Measurements from ENCODE around the gene CHD9NB. TPM values are rescaled to one million over a fixed set of nuclear protein-coding genes. Genes with fewer than 3 reads are reported as not detected.

CHD9NB gene
- total RNA-seq (2014; rRNA removed; shearing (Covaris generic)) (0.22 and 0.25 TPM in 2 replicates), polyA plus RNA-seq (2016; fragmentation: Nextera tagmentation; extraction: Ambion mirVana) (0.15 and 0.20 TPM in 2 replicates)

GRCh38 chr16:53052519-53053501, at the start of gene CHD9NB:
TSS of gene CHD9NB (minus strand) at chr16:53052897. CDS start at chr16:53044158, 8,739 bp downstream.
- Histone ChIP-seq H3K4me1 (ENCODE audit: insufficient read depth) (peaks cover 19% of the 10 kb centered on the region; the same call in 1 of the 2 replicates), H3K79me2 (ENCODE audit: insufficient read depth) (peaks cover 28% of the 10 kb centered on the region), H3F3A (ENCODE audit: insufficient read depth) (peaks cover 28% of the 10 kb centered on the region), H4K20me1 (ENCODE audit: insufficient read depth) (no peaks in the 10 kb centered on the region), H3K9me3 (ENCODE audit: low read depth) (no peaks in the 10 kb centered on the region), H3K9ac (peak within 1 kb of the TSS; percentile 71), H3K4me3 (peak within 1 kb of the TSS; percentile 67), H2AFZ (peak within 1 kb of the TSS; percentile 46), H3K27me3 (replicated peaks; ENCODE audit: insufficient read depth) (no peaks in the 10 kb centered on the region), H3K27ac (peak within 1 kb of the TSS; percentile 80), H3K4me2 (ENCODE audit: unreplicated experiment) (peak within 1 kb of the TSS; percentile 84), H3K9me2 (ENCODE audit: insufficient read depth) (no peaks in the 10 kb centered on the region), H3K36me3 (ENCODE audit: low read depth) (no peaks in the 10 kb centered on the region)
- peak; percentile 95 for DNase-seq
- in situ Hi-C loops (cut with MboI): no loop called here
- 88 to 98% methylated on average over 2 of the region's 2 CpGs for WGBS, 2 experiments (ENCODE audit: low coverage in 1 of 2, low lambda C conversion rate in 2 of 2, missing lambda C conversion rate in 2 of 2)
- TF ChIP-seq EZH2phosphoT487 (IDR thresholded peaks at IDR 0.05; ENCODE audit: insufficient read depth, low read depth) (no peak), EZH2 (IDR thresholded peaks at IDR 0.05; ENCODE audit: insufficient read depth, poor library complexity, severe bottlenecking) (no peak)

DNA sequence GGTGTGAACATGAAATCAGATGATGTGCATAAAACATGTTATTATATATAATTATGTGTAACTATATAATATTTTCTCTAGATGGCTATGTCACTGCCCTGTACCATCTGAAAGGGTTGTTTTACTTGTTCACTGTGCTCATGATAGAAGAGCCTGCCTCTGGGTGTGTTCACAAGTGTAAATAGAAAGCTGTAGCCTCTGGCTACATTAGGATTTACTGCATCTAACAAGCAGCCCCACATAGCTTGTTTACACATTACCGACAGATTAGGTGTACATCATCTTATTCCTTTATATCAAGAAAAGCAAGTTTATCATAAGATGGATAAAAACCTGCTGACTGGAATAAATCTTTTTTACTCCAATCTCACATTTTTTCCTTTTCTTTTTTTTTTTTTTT, 48.2 kb upstream of the CHD9NB start:
- Histone ChIP-seq H3F3A (ENCODE audit: insufficient read depth) (peaks cover 42% of the 10 kb centered on the region), H3K36me3 (ENCODE audit: low read depth) (no peaks in the 10 kb centered on the region), H2AFZ (no peak overlapping the region), H3K9me3 (ENCODE audit: low read depth) (no peaks in the 10 kb centered on the region), H3K4me2 (ENCODE audit: unreplicated experiment) (no peak overlapping the region), H3K9me2 (ENCODE audit: insufficient read depth) (no peaks in the 10 kb centered on the region), H3K27me3 (replicated peaks; ENCODE audit: insufficient read depth) (no peaks in the 10 kb centered on the region), H3K4me1 (ENCODE audit: insufficient read depth) (peaks cover 29% of the 10 kb centered on the region), H3K79me2 (ENCODE audit: insufficient read depth) (peaks cover 73% of the 10 kb centered on the region), H3K27ac (peak overlapping the region; percentile 88; the same call in 1 of the 2 replicates), H3K4me3 (no peak overlapping the region), H4K20me1 (ENCODE audit: insufficient read depth) (no peaks in the 10 kb centered on the region), H3K9ac (no peak overlapping the region)
- in situ Hi-C loops (cut with MboI): no loop called here
- TF ChIP-seq EZH2phosphoT487 (IDR thresholded peaks at IDR 0.05; ENCODE audit: insufficient read depth, low read depth) (no peak), EZH2 (IDR thresholded peaks at IDR 0.05; ENCODE audit: insufficient read depth, poor library complexity, severe bottlenecking) (no peak)
- no peak for DNase-seq
- WGBS, 2 experiments (ENCODE audit: low coverage in 1 of 2, low lambda C conversion rate in 2 of 2, missing lambda C conversion rate in 2 of 2): 95 to 100% methylated on average over 1 of the region's 1 CpG

- H3K9ac ChIP-seq: peak overlapping the region; percentile 83
- H3F3A ChIP-seq (ENCODE audit: insufficient read depth): peaks cover 42% of the 10 kb centered on the region
- H3K27ac ChIP-seq: peak overlapping the region; percentile 88
- no peak for DNase-seq
- peaks cover 29% of the 10 kb centered on the region for H3K4me1 ChIP-seq (ENCODE audit: insufficient read depth)
- H3K4me2 ChIP-seq (ENCODE audit: unreplicated experiment): peak overlapping the region; percentile 94
- no peaks in the 10 kb centered on the region for H4K20me1 ChIP-seq (ENCODE audit: insufficient read depth)
- H3K4me3 ChIP-seq: peak overlapping the region; percentile 74
- H3K79me2 ChIP-seq (ENCODE audit: insufficient read depth): peaks cover 73% of the 10 kb centered on the region
- H3K36me3 ChIP-seq (ENCODE audit: low read depth): no peaks in the 10 kb centered on the region
- no peak for TF ChIP-seq EZH2 (IDR thresholded peaks at IDR 0.05; ENCODE audit: insufficient read depth, poor library complexity, severe bottlenecking)
- TF ChIP-seq EZH2phosphoT487 (IDR thresholded peaks at IDR 0.05; ENCODE audit: insufficient read depth, low read depth): no peak
- H3K9me2 ChIP-seq (ENCODE audit: insufficient read depth): no peaks in the 10 kb centered on the region
- in situ Hi-C loops (cut with MboI): no loop called here
- WGBS, 2 experiments (ENCODE audit: low coverage in 1 of 2, low lambda C conversion rate in 2 of 2, missing lambda C conversion rate in 2 of 2): 49 to 50% methylated on average over 9 of the region's 9 CpGs
- H2AFZ ChIP-seq: peak overlapping the region; percentile 72
- no peaks in the 10 kb centered on the region for H3K27me3 ChIP-seq (replicated peaks; ENCODE audit: insufficient read depth)
- no peaks in the 10 kb centered on the region for H3K9me3 ChIP-seq (ENCODE audit: low read depth)
Measured at GRCh38 chr16:53100131-53100748, 47.5 kb upstream of the CHD9NB start.
